GM18508 (cell line): ENCODE measurements around the gene KRTAP1-4.
"Not testable (repeated sequence)": the region's sequence is repeated elsewhere in the genome, so short reads cannot be mapped to it uniquely, and the experiment has no call there.

ENCODE experiments used
- ATAC-seq: cut with Tn5 transposase; IDR thresholded peaks from one replicate; pipeline ENCODE4 v1.9.1; 2021; ENCODE audit warnings: moderate number of reproducible peaks; ENCODE audit not compliant: insufficient read depth, unreplicated experiment

KRTAP1-4 gene

GRCh38 chr17:41029633-41030245 is at the start of gene KRTAP1-4:
KRTAP1-4 (minus strand) TSS chr17:41030195; CDS start chr17:41030078, 117 bp downstream.
- no peak for ATAC-seq

GRCh38 chr17:41076788-41077187 is 46.8 kb upstream of the KRTAP1-4 start:
- ATAC-seq: no peak

GRCh38 chr17:41073676-41074075 is 43.7 kb upstream of the KRTAP1-4 start:
- ATAC-seq: no peak

GRCh38 chr17:41071606-41072360 is 41.8 kb upstream of the KRTAP1-4 start:
- ATAC-seq: no peak

GRCh38 chr17:41069031-41069430 is 39.0 kb upstream of the KRTAP1-4 start:
- no peak for ATAC-seq

GRCh38 chr17:41067281-41067680 is 37.3 kb upstream of the KRTAP1-4 start:
- ATAC-seq: no peak

GRCh38 chr17:41065829-41066624 is 36.0 kb upstream of the KRTAP1-4 start, which contains the start of gene KRTAP2-4:
KRTAP2-4 (minus strand) TSS chr17:41065879; CDS start chr17:41065845, 34 bp downstream.
- no peak for ATAC-seq

GRCh38 chr17:41065016-41065689 is 35.2 kb upstream of the KRTAP1-4 start:
- ATAC-seq: not testable (repeated sequence)

- ATAC-seq: no peak
Observed at GRCh38 chr17:41064301-41064700, 34.3 kb upstream of the KRTAP1-4 start.

GRCh38 chr17:41063449-41063848 is 33.5 kb upstream of the KRTAP1-4 start:
- no peak for ATAC-seq

GRCh38 chr17:41061964-41062363 is 32.0 kb upstream of the KRTAP1-4 start:
- no peak for ATAC-seq

- no peak for ATAC-seq
Observed at GRCh38 chr17:41060052-41060604, 30.1 kb upstream of the KRTAP1-4 start, which contains the start of gene KRTAP2-3. KRTAP2-3 (minus strand) TSS chr17:41060114; CDS start chr17:41060050, 64 bp downstream.

- not testable (repeated sequence) for ATAC-seq
Observed at GRCh38 chr17:41059276-41060051, 29.5 kb upstream of the KRTAP1-4 start.

GRCh38 chr17:41058741-41059140 is 28.7 kb upstream of the KRTAP1-4 start:
- ATAC-seq: no peak

- no peak for ATAC-seq
Observed at GRCh38 chr17:41057547-41057946, 27.6 kb upstream of the KRTAP1-4 start.

GRCh38 chr17:41055130-41055529 is 25.1 kb upstream of the KRTAP1-4 start, which contains the start of gene KRTAP2-2:
KRTAP2-2 (minus strand) TSS chr17:41055230; CDS start chr17:41055211, 19 bp downstream.
- ATAC-seq: not testable (repeated sequence)

GRCh38 chr17:41054556-41054955 is 24.6 kb upstream of the KRTAP1-4 start:
- not testable (repeated sequence) for ATAC-seq

- no peak for ATAC-seq
Observed at GRCh38 chr17:41054025-41054424, 24.0 kb upstream of the KRTAP1-4 start.

GRCh38 chr17:41052566-41052965 is 22.6 kb upstream of the KRTAP1-4 start:
- no peak for ATAC-seq
